HG02642 (cell line): ENCODE results near the gene PRDX3.

Experiments
- ATAC-seq: cut with Tn5 transposase; IDR thresholded peaks from one replicate; pipeline ENCODE4 v1.9.1; 2021; ENCODE audit warnings: mild to moderate bottlenecking; ENCODE audit not compliant: unreplicated experiment, poor library complexity

PRDX3 gene

GRCh38 chr10:119178372-119179119, at the start of gene PRDX3:
PRDX3 (minus strand) TSS chr10:119178812; CDS start chr10:119178790, 22 bp downstream.
- peak; percentile 92 for ATAC-seq

DNA sequence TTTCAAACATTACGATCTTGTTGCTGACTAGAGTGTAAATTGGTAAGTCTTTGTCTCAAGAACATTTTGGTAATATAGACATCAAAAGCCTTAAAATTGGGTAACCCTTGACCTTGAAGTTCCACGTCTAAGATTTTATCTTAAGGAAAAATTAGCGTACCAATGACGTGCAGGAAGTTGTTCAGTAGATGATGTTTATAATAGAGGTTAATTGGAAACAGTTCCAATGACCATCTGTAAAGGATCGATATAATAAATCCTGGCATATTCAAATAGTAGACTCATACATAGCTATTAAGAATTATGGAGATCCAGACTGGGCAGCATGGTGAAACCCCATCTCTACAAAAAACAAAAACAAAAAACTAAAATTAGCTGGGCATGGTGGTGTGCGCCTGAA, 49.2 kb upstream of the PRDX3 start:
- ATAC-seq: no peak

GRCh38 chr10:119225083-119225658, 46.6 kb upstream of the PRDX3 start:
- ATAC-seq: no peak

GRCh38 chr10:119222966-119223386, 44.4 kb upstream of the PRDX3 start:
- ATAC-seq: no peak

- no peak for ATAC-seq
These were observed 43.9 kb upstream of the PRDX3 start for GRCh38 chr10:119222537-119222936.

- no peak for ATAC-seq
These were observed 43.1 kb upstream of the PRDX3 start for GRCh38 chr10:119221666-119222065.

DNA sequence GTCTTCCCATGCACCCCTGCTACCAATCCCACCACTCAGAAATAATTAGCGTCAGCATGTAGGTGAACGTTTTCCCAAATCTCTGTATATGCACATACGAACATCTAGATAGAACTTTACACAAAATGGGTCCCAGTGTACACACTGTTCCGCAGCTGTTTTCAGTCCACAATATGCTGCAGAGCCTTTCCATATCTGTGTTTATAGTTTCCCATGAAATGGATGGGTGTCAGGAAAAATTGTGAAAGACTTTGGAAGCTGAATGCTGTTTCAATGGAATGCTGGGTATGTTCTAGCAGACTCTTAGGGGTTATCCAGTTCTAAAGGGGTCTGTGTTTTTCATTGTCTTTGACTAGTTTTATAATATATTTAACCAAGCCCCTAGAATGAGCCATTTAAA, 42.6 kb upstream of the PRDX3 start:
- no peak for ATAC-seq

DNA sequence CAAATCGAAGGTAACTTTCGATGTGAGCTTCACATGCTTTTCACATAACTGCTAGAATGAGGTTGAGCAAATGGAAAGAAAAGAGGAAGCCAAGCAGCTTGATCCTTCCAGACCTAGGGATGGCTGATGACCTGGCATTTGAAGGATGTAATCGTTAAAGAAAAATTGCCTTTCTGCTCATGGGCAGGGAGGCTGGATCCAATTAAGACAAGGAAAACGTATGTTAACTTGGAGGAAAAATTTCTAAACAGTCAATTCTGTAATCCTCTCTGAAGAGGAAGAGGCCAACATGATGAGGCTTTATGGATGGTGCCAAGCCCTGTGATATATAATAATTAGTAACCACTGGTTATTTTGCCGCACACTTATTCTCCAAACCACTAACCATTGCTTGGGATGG, 41.3 kb upstream of the PRDX3 start:
- ATAC-seq: no peak

DNA sequence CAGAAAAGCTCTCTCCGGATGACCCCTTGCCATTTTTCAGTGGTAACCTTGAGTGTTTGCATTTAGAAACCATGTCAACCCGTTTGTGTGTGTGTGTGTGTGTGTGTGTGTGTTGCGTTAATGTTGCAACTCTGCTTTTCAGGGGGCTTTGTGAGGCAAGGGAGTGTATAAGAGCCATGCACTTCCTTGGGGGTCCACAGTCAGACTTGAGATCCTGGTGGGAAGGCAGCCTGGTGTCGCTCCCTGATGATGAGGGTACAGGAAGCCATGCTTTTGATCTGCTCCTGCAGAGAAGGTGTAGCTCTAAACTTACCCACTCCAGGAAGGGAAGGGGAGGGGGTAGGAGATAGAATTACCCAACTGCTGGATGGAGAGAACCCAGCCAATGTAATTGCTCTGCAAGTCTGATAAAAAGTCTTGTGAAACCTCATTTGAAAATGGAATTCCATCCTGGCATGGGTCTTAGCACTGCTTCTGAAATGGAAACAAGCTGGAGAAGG, 39.4 kb upstream of the PRDX3 start:
- ATAC-seq: no peak

DNA sequence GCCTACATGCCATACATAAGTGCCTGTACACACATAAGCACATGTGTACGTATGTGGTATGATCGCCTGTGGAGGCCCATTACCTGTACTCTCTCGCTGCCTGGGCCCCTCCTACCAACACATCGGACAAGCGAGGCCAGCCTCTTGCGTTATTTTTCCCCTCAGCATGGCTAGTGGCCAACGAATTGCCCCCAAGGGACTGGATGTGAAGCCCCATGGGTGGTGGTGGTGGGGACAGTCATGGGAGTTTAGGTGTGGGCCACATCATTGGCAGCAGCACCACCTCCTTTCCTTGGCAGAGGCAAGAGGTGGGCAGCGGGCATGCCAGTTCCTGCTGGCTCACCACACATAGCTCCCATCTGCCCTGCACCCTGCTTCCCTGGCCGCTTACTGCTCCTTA, 38.8 kb upstream of the PRDX3 start:
- ATAC-seq: no peak

- no peak for ATAC-seq
These were observed 37.5 kb upstream of the PRDX3 start for GRCh38 chr10:119216127-119216526.

- ATAC-seq: no peak
These were observed 36.8 kb upstream of the PRDX3 start for GRCh38 chr10:119215371-119215770.

- no peak for ATAC-seq
These were observed 33.2 kb upstream of the PRDX3 start for GRCh38 chr10:119211625-119212441.

DNA sequence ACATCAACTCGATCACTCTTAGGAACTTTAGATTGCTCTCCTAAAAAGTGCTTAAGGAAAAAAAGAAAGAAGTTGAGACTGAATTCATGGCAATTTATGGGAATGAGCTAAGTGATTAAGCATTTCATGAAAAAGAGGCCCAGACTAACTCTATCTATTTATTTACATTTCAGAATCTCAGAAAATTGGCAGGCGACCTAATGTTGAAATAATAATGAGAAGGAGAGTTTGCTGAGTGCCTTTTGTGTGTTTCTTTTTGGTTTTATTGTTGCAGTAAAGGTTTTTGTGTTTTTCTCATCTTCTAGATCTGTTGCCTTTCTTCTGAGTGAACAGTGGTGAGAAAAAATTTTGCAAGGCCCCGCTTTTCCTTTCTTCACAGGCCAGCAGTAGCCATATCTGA, 32.6 kb upstream of the PRDX3 start:
- ATAC-seq: no peak

DNA sequence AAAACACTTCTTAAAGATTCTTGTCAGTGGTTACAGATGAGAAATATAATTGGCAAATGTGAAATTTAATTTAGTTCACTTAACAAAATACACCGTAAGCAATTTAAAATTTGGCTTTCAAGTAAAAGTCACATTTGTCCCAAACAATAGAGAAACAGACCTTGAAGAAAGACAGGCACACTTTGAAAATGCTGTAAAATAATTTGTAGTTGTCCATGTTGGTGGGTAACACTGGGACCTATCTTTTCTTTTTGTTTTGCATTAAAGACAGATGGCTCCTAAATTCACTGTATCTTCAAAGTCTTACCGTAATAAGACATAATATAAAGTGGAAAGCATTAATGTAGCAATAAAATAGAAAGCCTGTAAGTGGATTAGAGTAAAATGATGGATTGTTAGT, 32.0 kb upstream of the PRDX3 start:
- ATAC-seq: no peak

GRCh38 chr10:119209736-119210355, 31.2 kb upstream of the PRDX3 start:
- ATAC-seq: no peak

GRCh38 chr10:119209035-119209735, 30.6 kb upstream of the PRDX3 start:
- no peak for ATAC-seq

DNA sequence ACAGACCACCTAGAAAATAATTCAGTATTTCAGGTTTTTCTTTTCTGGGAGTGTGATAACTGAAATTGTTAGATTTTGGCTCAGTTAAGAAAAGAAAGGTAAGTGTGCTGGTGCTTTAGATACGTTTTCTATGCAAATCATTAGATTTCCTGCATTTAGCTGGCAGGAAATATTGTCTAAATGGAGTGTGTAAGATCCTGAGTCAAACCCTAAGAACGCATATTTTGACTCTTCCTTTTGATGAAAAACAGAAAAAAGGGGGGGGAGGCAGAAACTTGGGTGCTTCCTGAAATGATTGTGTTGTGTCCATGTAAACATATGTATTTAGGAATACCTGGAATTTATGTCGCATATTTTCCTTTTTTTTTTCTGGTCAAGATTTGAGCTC, 29.9 kb upstream of the PRDX3 start:
- ATAC-seq: no peak

GRCh38 chr10:119207713-119208552, 29.3 kb upstream of the PRDX3 start:
- peak; percentile 15 for ATAC-seq
